Posterior cingulate gyrus (tissue), 11 donors: ENCODE results near the gene OR6B2.

Source experiments
- DNase-seq, 10 donors: peaks; one replicate each; pipeline versions ENCODE4 v3.0.0 to v3.0.0-alpha.2; 2020 to 2021; ENCODE audit warnings: mixed read lengths in 3 of 10
- intact Hi-C: fragments of 100-400 bp; cut with DNase I; formaldehyde crosslinking; loops from one replicate; pipeline ENCODE4 v1.15.1; 2023

Gene OR6B2

GRCh38 chr2:239985356-239985755, 44.9 kb downstream of the OR6B2 start:
- intact Hi-C loops = loop anchor here (10.0 kb wide), 3 partner anchors 611 to 941 kb away; no protein-coding TSS in a partner anchor
- no peak for DNase-seq

GRCh38 chr2:239984421-239985194, 45.6 kb downstream of the OR6B2 start:
- DNase-seq = no peak
- intact Hi-C loops = loop anchor here (10.0 kb wide), 3 partner anchors 610 to 940 kb away; no protein-coding TSS in a partner anchor

DNA sequence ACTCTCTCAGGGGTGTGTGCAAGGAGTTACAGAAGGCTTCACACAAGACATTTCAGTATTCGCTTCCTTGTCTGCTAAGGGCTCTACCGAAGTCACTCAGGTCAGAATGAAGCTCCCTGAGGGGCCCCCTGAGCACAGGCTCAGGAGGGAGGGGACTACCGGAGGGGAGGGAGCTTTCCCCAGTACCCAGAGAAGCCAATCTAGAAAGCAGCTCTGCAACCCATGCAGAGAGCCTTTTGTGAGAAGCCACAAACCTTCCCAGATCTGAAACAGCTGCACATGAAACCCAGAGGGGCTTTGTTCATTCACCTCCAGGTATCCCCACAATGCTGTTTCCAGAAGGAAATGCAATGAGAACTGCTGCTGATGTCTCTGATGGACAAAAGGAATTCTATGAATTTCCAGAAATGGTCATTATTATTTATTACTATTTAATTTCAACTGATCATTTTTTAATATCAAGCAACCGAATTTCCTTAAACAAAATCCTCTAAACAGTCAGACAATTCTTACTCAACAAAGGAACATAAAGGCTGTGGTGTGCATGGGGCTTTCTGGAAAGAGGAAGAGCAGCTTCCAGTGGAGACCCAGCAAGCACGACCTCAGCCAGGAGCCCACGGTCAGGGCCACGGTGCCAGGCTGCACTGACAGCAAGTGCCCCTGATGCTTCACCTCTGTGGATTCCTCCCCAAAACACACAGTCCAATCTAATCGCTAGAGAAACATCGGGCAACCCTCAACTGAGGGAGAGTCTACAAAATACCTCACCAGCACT, 47.0 kb downstream of the OR6B2 start:
- intact Hi-C loops = loop anchor here (10.0 kb wide), 3 partner anchors 608 to 938 kb away; no protein-coding TSS in a partner anchor
- DNase-seq = no peak
